B cell (primary cell): ENCODE measurements around the gene CPLX1. TPM values are rescaled to one million over a fixed set of nuclear protein-coding genes. Genes with fewer than 3 reads are reported as not detected.

Source experiments
- ATAC-seq: fragments of 200-7000 bp; cut with Tn5 transposase; one replicate; pipeline ENCODE4 v1.10.0; 2021; ENCODE audit warnings: low read depth, mild to moderate bottlenecking, moderate number of reproducible peaks, moderate library complexity
- CTCF ChIA-PET: fragments of 350-600 bp; sonication (Branson Sonifier 250); formaldehyde crosslinking; loops from one replicate; lab custom pipeline; 2021; ENCODE audit warnings: antibody characterized with exemption, inconsistent platforms; lab: Charles Lee
- POLR2A ChIA-PET: fragments of 350-600 bp; sonication (Branson Sonifier 250); formaldehyde crosslinking; loops from one replicate; lab custom pipeline; 2021; ENCODE audit warnings: antibody characterized with exemption; lab: Charles Lee
- DNase-seq: peaks from one replicate; pipeline ENCODE4 v3.0.0; 2013
- H2AFZ ChIP-seq: 2 replicates; pipeline ENCODE4 v1.6.1; 2012; ENCODE audit warnings: mild to moderate bottlenecking, low read depth, low read length; ENCODE audit not compliant: insufficient read depth, poor library complexity, severe bottlenecking
- H3K27ac ChIP-seq, 2 donors: 1 replicate in 1 of 2; 2 replicates in 1 of 2; pipeline ENCODE4 v1.5.1; 2012 to 2013; ENCODE audit warnings: low read length in 2 of 2, mild to moderate bottlenecking in 2 of 2, moderate library complexity in 1 of 2
- H3K27me3 ChIP-seq, 4 experiments: fragments of 200-600 bp in 1 of 4; sonication (generic) in 1 of 4; replicated peaks in 1 of 4; 1 replicate in 2 of 4; 2 replicates in 2 of 4; pipeline versions ENCODE4 v1.6.1 to v1.7.0; 2013 to 2016; ENCODE audit warnings: low read length in 3 of 4, mild to moderate bottlenecking in 2 of 4, mixed read lengths in 1 of 4, moderate library complexity in 1 of 4; ENCODE audit not compliant: insufficient read depth in 4 of 4, control insufficient read depth in 3 of 4; ENCODE audit errors: control extremely low read depth in 1 of 4
- H3K36me3 ChIP-seq, 2 experiments: replicated peaks in 1 of 2; 1 replicate in 1 of 2; 2 replicates in 1 of 2; pipeline versions ENCODE4 v1.6.1 to v1.7.1; 2013; ENCODE audit warnings: low read length in 1 of 2; ENCODE audit not compliant: insufficient read depth in 2 of 2, control insufficient read depth in 1 of 2; ENCODE audit errors: control extremely low read depth in 1 of 2, extremely low read depth in 1 of 2
- H3K4me1 ChIP-seq, 2 donors: fragments of 200-600 bp in 1 of 2; sonication (generic) in 1 of 2; 1 replicate in 1 of 2; 2 replicates in 1 of 2; pipeline versions ENCODE4 v1.5.1 to v1.6.1; 2013 to 2017; ENCODE audit warnings: low read length in 2 of 2; ENCODE audit not compliant: control insufficient read depth in 2 of 2, insufficient read depth in 2 of 2
- H3K4me2 ChIP-seq: replicated peaks from 2 replicates; pipeline ENCODE3; 2012; ENCODE audit warnings: mild to moderate bottlenecking, low read depth, low read length; ENCODE audit not compliant: poor library complexity, severe bottlenecking
- H3K4me3 ChIP-seq, 5 experiments: fragments of 200-600 bp in 1 of 5; sonication (generic) in 1 of 5; 1 replicate in 3 of 5; 2 replicates in 2 of 5; pipeline versions ENCODE4 v1.5.1 to v1.7.0; 2011 to 2016; ENCODE audit warnings: low read length in 4 of 5, mild to moderate bottlenecking in 4 of 5, low read depth in 2 of 5, control low read depth in 1 of 5, moderate library complexity in 1 of 5; ENCODE audit not compliant: insufficient read depth in 1 of 5; ENCODE audit errors: control extremely low read depth in 1 of 5, extremely low read depth in 1 of 5
- H3K79me2 ChIP-seq: fragments of 200-600 bp; sonication (generic); one replicate; pipeline ENCODE4 v1.6.0; 2016; ENCODE audit warnings: low read length; ENCODE audit not compliant: control insufficient read depth, insufficient read depth
- H3K9ac ChIP-seq: fragments of 200-600 bp; sonication (generic); 2 replicates; pipeline ENCODE4 v1.6.1; 2017; ENCODE audit warnings: mild to moderate bottlenecking, low read length, moderate library complexity
- H3K9me3 ChIP-seq, 3 donors: one replicate each; pipeline versions ENCODE4 v1.6.1 to v1.7.1; 2013; ENCODE audit warnings: low read length in 2 of 3; ENCODE audit not compliant: control insufficient read depth in 2 of 3, insufficient read depth in 1 of 3; ENCODE audit errors: control extremely low read depth in 1 of 3
- H4K20me1 ChIP-seq: 2 replicates; pipeline ENCODE4 v1.6.0; 2012; ENCODE audit warnings: mild to moderate bottlenecking, low read length; ENCODE audit not compliant: insufficient read depth, control insufficient read depth, poor library complexity, severe bottlenecking
- H3K27ac Mint-ChIP-seq: one replicate; pipeline ENCODE4 v1.8.0; 2021; ENCODE audit warnings: mixed read lengths
- H3K27me3 Mint-ChIP-seq: one replicate; pipeline ENCODE4 v1.8.0; 2021; ENCODE audit warnings: mixed read lengths
- H3K4me1 Mint-ChIP-seq: one replicate; pipeline ENCODE4 v1.8.0; 2021; ENCODE audit warnings: mixed read lengths
- H3K4me3 Mint-ChIP-seq: one replicate; pipeline ENCODE4 v1.8.0; 2021; ENCODE audit warnings: mixed read lengths
- H3K9me3 Mint-ChIP-seq: one replicate; pipeline ENCODE4 v1.8.0; 2022; ENCODE audit warnings: mixed read lengths; ENCODE audit not compliant: insufficient read depth
- CTCF ChIP-seq: fragments of 200-600 bp; IDR thresholded peaks from one replicate; pipeline ENCODE4 v1.8.0; 2022; ENCODE audit warnings: antibody characterized with exemption, mild to moderate bottlenecking
- EZH2 ChIP-seq: IDR thresholded peaks from 2 replicates; pipeline ENCODE4 v1.6.1; 2012; ENCODE audit warnings: borderline replicate concordance, low read depth, mild to moderate bottlenecking, moderate library complexity, low read length; ENCODE audit not compliant: insufficient read depth, poor library complexity, severe bottlenecking
- WGBS: methylation state at CpG from one replicate; pipeline ENCODE4 v1.1.5; 2013; ENCODE audit warnings: missing lambda C conversion rate; ENCODE audit not compliant: insufficient coverage; 5-methylcytosine and 5-hydroxymethylcytosine counted together
- intact Hi-C: fragments of 100-400 bp; cut with micrococcal nuclease; formaldehyde crosslinking; loops from one replicate; pipeline ENCODE4 v1.10.0; 2022
- polyA plus RNA-seq: library from polyadenylated mRNA; depleted of rRNA; stranded (reverse); fragments of >200 nt; gene quantifications from 2 replicates; pipeline ENCODE4 v1.2.3, GENCODE V29; 2012
- total RNA-seq, 2 donors: library from RNA; stranded (reverse); fragments of 120-200 nt in 1 of 2; gene quantifications; 1 replicate in 1 of 2; 2 replicates in 1 of 2; pipeline versions ENCODE4 v1.2.3 to v1.2.4, GENCODE V29; 2013 to 2022

CPLX1 gene
- total and polyA plus RNA-seq, 2 donors (not counting 1 experiment from before 2014, with no cell fraction given) = not detected

- Mint-ChIP-seq H3K9me3 (no peaks in the 10 kb centered on the region), H3K4me3 (no peak overlapping the region), H3K27ac (no peak overlapping the region), H3K27me3 (no peaks in the 10 kb centered on the region), H3K4me1 (peaks cover 5% of the 10 kb centered on the region)
- H3K36me3 ChIP-seq = peaks cover 0 to 57% of the 10 kb centered on the region in 2 experiments
- no peak overlapping the region for H3K27ac ChIP-seq
- peaks cover 0 to 5% (median 0%) of the 10 kb centered on the region in 3 donors for H3K9me3 ChIP-seq
- DNase-seq = no peak
- intact Hi-C loops = no loop called here
- POLR2A ChIA-PET = no interaction called here
- no peak overlapping the region for H3K4me3 ChIP-seq
- CTCF ChIA-PET = interaction anchor here (1.4 kb wide), 1 partner anchor 224 kb away, joined by 3 read pairs; the partner anchor contains the start of gene IDUA
- no peak overlapping the region for H2AFZ ChIP-seq
- WGBS = 99% methylated on average over 19 of the region's 23 CpGs
- TF ChIP-seq CTCF (no peak), EZH2 (no peak)
- H3K9ac ChIP-seq = no peak overlapping the region
- no peaks in the 10 kb centered on the region for H3K4me1 ChIP-seq
- peaks cover 32% of the 10 kb centered on the region for H3K79me2 ChIP-seq
- no peak overlapping the region for H3K4me2 ChIP-seq
- ATAC-seq = no peak
- peaks cover 76% of the 10 kb centered on the region for H4K20me1 ChIP-seq
- no peaks in the 10 kb centered on the region for H3K27me3 ChIP-seq
Observed at GRCh38 chr4:763191-763810, 62.6 kb downstream of the CPLX1 start.
